ENCODE data around the gene ARMH3.

ARMH3 gene

DNA sequence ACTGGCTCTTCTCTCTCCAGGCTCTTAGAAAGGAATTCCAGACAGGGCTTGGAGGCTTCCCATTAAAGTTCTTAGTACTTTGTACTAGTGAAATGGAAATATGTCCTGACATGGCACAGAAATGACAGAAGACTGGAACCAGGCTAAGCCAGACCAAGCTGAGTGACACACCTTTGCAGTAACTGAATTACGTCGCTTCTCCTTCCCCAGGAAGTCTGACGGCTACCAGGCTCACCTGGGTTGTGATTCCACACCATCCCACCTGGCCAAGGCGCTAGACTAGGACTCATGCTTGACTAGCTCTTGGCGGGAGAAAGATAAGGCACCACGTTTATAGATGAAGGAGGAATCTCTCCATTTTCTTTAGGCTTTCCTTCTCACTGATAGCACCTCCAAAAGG, 161.7 kb downstream of the ARMH3 start:
- H3K79me2 ChIP-seq (ENCODE audit: control insufficient read depth, low read length), result no peaks in the 10 kb centered on the region
- H3K4me1 ChIP-seq (ENCODE audit: control insufficient read depth, low read length), result peaks cover 14% of the 10 kb centered on the region
- H3K27me3 ChIP-seq (ENCODE audit: control insufficient read depth, low read length), result no peaks in the 10 kb centered on the region
- no peak overlapping the region for H3K27ac ChIP-seq (ENCODE audit: low read depth, low read length)
- no peaks in the 10 kb centered on the region for H3F3A ChIP-seq (ENCODE audit: control insufficient read depth, insufficient read depth)
- H3K9me2 ChIP-seq (replicated peaks; ENCODE audit: control insufficient read depth, low read length), result no peaks in the 10 kb centered on the region
- H3K9me3 ChIP-seq (ENCODE audit: control insufficient read depth, insufficient read depth, low read length), result no peaks in the 10 kb centered on the region
- H3K4me3 ChIP-seq (ENCODE audit: low read length), result no peak overlapping the region
- no peak overlapping the region for H3K4me2 ChIP-seq (ENCODE audit: low read length)
- TF ChIP-seq EZH2phosphoT487 (IDR thresholded peaks at IDR 0.05; ENCODE audit: borderline replicate concordance, low read length), result no peak
- TF ChIP-seq, protein P1, sequence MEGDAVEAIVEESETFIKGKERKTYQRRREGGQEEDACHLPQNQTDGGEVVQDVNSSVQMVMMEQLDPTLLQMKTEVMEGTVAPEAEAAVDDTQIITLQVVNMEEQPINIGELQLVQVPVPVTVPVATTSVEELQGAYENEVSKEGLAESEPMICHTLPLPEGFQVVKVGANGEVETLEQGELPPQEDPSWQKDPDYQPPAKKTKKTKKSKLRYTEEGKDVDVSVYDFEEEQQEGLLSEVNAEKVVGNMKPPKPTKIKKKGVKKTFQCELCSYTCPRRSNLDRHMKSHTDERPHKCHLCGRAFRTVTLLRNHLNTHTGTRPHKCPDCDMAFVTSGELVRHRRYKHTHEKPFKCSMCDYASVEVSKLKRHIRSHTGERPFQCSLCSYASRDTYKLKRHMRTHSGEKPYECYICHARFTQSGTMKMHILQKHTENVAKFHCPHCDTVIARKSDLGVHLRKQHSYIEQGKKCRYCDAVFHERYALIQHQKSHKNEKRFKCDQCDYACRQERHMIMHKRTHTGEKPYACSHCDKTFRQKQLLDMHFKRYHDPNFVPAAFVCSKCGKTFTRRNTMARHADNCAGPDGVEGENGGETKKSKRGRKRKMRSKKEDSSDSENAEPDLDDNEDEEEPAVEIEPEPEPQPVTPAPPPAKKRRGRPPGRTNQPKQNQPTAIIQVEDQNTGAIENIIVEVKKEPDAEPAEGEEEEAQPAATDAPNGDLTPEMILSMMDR (IDR thresholded peaks at IDR 0.05; ENCODE audit: low read depth, low read length, poor library complexity, severe bottlenecking), result no peak
- H4K20me1 ChIP-seq (ENCODE audit: control insufficient read depth, insufficient read depth, low read depth, low read length), result 0 out of 2 replicates have a peak, but pooled peaks cover 6% of the 10 kb centered on the region
- H3K36me3 ChIP-seq (ENCODE audit: control insufficient read depth, low read length), result peaks cover under 1% of the 10 kb centered on the region; the same call in 1 of the 2 replicates

DNA sequence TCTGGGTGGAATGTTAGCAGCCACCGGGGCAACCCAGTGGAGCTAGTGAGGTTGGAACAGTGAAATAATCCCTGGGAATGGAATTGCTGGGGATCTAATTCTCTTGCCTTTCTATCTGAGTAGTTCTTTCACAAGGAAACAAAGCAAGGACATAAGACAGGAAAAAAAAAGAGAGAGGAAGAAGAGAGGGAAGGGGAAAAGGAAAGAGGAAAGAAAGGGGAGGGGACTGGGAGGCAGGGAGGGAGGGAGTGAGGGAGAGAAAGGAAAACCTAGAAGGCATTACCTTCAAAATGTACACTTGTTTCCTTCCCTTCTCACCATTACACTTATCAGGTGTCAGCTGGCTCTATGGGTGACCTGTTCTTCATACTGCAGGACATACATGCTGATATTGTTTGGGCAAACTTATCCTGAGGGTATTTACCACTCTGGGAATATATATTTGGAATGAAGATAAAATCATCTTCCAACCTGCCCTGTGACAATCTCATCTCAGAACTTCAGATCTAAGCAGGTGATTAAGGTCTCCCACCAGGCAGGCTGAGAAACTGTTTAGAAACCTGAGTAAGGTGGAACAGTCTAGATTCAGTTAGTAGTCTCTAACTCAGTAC, 162.4 kb downstream of the ARMH3 start:
- H3F3A ChIP-seq (ENCODE audit: control insufficient read depth, insufficient read depth), result no peaks in the 10 kb centered on the region
- H3K9me3 ChIP-seq (ENCODE audit: control insufficient read depth, insufficient read depth, low read length), result no peaks in the 10 kb centered on the region
- H4K20me1 ChIP-seq (ENCODE audit: control insufficient read depth, insufficient read depth, low read depth, low read length), result 0 out of 2 replicates have a peak, but pooled peaks cover 6% of the 10 kb centered on the region
- no peak overlapping the region for H3K4me2 ChIP-seq (ENCODE audit: low read length)
- H3K27ac ChIP-seq (ENCODE audit: low read depth, low read length), result no peak overlapping the region
- H3K27me3 ChIP-seq (ENCODE audit: control insufficient read depth, low read length), result no peaks in the 10 kb centered on the region
- H3K4me3 ChIP-seq (ENCODE audit: low read length), result no peak overlapping the region
- H3K9me2 ChIP-seq (replicated peaks; ENCODE audit: control insufficient read depth, low read length), result no peaks in the 10 kb centered on the region
- no peak for TF ChIP-seq EZH2phosphoT487 (IDR thresholded peaks at IDR 0.05; ENCODE audit: borderline replicate concordance, low read length)
- TF ChIP-seq, protein P1 (IDR thresholded peaks at IDR 0.05; ENCODE audit: low read depth, low read length, poor library complexity, severe bottlenecking), result no peak
- no peaks in the 10 kb centered on the region for H3K79me2 ChIP-seq (ENCODE audit: control insufficient read depth, low read length)
- peaks cover 3% of the 10 kb centered on the region; the same call in 1 of the 2 replicates for H3K36me3 ChIP-seq (ENCODE audit: control insufficient read depth, low read length)
- peaks cover 14% of the 10 kb centered on the region for H3K4me1 ChIP-seq (ENCODE audit: control insufficient read depth, low read length)

DNA sequence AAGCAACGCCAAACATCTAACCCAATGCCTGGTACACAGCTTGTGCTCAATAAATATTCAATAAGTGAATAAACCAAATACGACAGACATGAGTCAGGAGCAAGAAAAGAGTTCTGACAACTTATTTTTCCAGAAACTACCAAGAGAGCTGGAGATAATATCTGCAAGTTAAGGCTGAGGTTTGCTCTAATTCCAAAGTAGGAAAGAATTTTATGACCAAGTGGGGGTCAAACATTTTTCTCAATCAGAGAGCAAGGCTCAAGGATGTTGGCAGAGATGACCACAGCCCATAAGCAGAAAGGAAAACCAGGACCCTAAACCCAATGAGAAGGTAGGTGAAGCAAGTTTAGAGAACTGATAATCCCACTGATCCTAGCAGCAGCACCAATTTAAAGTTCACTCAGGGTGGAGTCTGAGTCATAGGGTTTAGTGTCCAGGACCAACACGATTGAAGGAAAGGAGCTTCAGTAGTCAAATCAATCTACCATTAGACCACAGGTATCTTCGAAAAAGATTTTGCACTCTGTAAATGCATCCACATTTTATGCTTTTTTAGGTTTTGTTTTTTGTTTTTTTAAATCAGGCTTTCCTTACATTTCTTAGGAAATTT, 163.1 kb downstream of the ARMH3 start:
- Histone ChIP-seq H3K9me2 (replicated peaks; ENCODE audit: control insufficient read depth, low read length) (no peaks in the 10 kb centered on the region), H3K36me3 (ENCODE audit: control insufficient read depth, low read length) (peaks cover 3% of the 10 kb centered on the region; the same call in 1 of the 2 replicates), H3K4me3 (ENCODE audit: low read length) (no peak overlapping the region), H3K27ac (ENCODE audit: low read depth, low read length) (no peak overlapping the region), H3K9me3 (ENCODE audit: control insufficient read depth, insufficient read depth, low read length) (no peaks in the 10 kb centered on the region), H3K4me1 (ENCODE audit: control insufficient read depth, low read length) (peaks cover 13% of the 10 kb centered on the region), H3K4me2 (ENCODE audit: low read length) (no peak overlapping the region), H4K20me1 (ENCODE audit: control insufficient read depth, insufficient read depth, low read depth, low read length) (0 out of 2 replicates have a peak, but pooled peaks cover 6% of the 10 kb centered on the region), H3F3A (ENCODE audit: control insufficient read depth, insufficient read depth) (no peaks in the 10 kb centered on the region), H3K79me2 (ENCODE audit: control insufficient read depth, low read length) (no peaks in the 10 kb centered on the region), H3K27me3 (ENCODE audit: control insufficient read depth, low read length) (no peaks in the 10 kb centered on the region)
- no peak for TF ChIP-seq EZH2phosphoT487 (IDR thresholded peaks at IDR 0.05; ENCODE audit: borderline replicate concordance, low read length)
- TF ChIP-seq, protein P1 (IDR thresholded peaks at IDR 0.05; ENCODE audit: low read depth, low read length, poor library complexity, severe bottlenecking), result no peak

Data from DOHH2 (cell line).